Measurements from ENCODE around the gene OR4L1. TPM values are rescaled to one million over a fixed set of nuclear protein-coding genes. Genes with fewer than 3 reads are reported as not detected.

OR4L1 gene
- not detected in 2 replicates for total RNA-seq (2021)
- long read RNA-seq = 0 reads

- H3K9me3 ChIP-seq (ENCODE audit: control insufficient read depth, low read depth, low read length) = peaks cover 78% of the 10 kb centered on the region
- H3K36me3 Mint-ChIP-seq (ENCODE audit: insufficient read depth in 1 of 3, low read depth in 3 of 3) = peaks cover 0 to 13% (median 5%) of the 10 kb centered on the region in 3 experiments; a peak in 4 of 7 replicates
- WGBS (ENCODE audit: extremely low coverage, insufficient read length, low lambda C conversion rate) = no CpG with 5 or more reads among the region's 2 CpGs
These were observed at the start of gene OR4L1 for GRCh38 chr14:20059745-20060144. Gene OR4L1, plus strand, starts transcription at chr14:20060045. Its CDS starts 0 bp downstream, at chr14:20060045.

More at GRCh38 chr14:20059745-20060144, at the start of gene OR4L1:
- Histone ChIP-seq H4K5ac (ENCODE audit: insufficient read length, low read depth, low read length) (no peak within 1 kb of the TSS), H2BK20ac (ENCODE audit: low read depth, low read length, poor library complexity, severe bottlenecking) (no peak within 1 kb of the TSS), H3K27me3 (ENCODE audit: insufficient read depth, low read length) (no peaks in the 10 kb centered on the region), H2BK120ac (ENCODE audit: low read depth, low read length, poor library complexity, severe bottlenecking) (no peak within 1 kb of the TSS), H3K23me2 (ENCODE audit: insufficient read length, low read depth, low read length, poor library complexity, severe bottlenecking) (no peaks in the 10 kb centered on the region), H3K4me2 (ENCODE audit: insufficient read depth, insufficient read length, low read length) (no peak within 1 kb of the TSS), H4K20me1 (ENCODE audit: control insufficient read depth, insufficient read depth, insufficient read length) (no peaks in the 10 kb centered on the region), H3K27ac (ENCODE audit: insufficient read length, low read depth, low read length) (no peak within 1 kb of the TSS), H3K79me1 (ENCODE audit: insufficient read depth, low read depth, low read length, poor library complexity, severe bottlenecking) (no peaks in the 10 kb centered on the region), H2BK15ac (ENCODE audit: low read depth, low read length) (no peak within 1 kb of the TSS), H3K56ac (ENCODE audit: insufficient read length, low read depth, low read length) (no peak within 1 kb of the TSS), H4K91ac (ENCODE audit: insufficient read length, low read depth, low read length) (no peak within 1 kb of the TSS), H3K4ac (ENCODE audit: low read depth, low read length) (no peak within 1 kb of the TSS), H3T11ph (ENCODE audit: low read length) (no peak within 1 kb of the TSS), H3K9ac (ENCODE audit: extremely low read depth, insufficient read length, low read length) (no peak within 1 kb of the TSS), H3K23ac (ENCODE audit: insufficient read length, low read depth, low read length) (no peak within 1 kb of the TSS), H3K79me2 (ENCODE audit: insufficient read depth, low read length) (no peaks in the 10 kb centered on the region), H4K8ac (replicated peaks; ENCODE audit: insufficient read length, low read depth, low read length) (no peak within 1 kb of the TSS), H3K18ac (ENCODE audit: insufficient read length, low read depth, low read length) (no peak within 1 kb of the TSS), H2AK5ac (ENCODE audit: insufficient read length, low read length) (no peak within 1 kb of the TSS), H2AFZ (ENCODE audit: low read length) (no peak within 1 kb of the TSS), H3K4me1 (ENCODE audit: insufficient read depth, low read length) (no peaks in the 10 kb centered on the region), H2BK5ac (ENCODE audit: insufficient read length, low read length) (no peak within 1 kb of the TSS), H2BK12ac (ENCODE audit: insufficient read length, low read depth, low read length) (no peak within 1 kb of the TSS), H3K14ac (ENCODE audit: insufficient read depth, low read length) (no peak within 1 kb of the TSS)
- peaks cover 84 to 85% of the 10 kb centered on the region in 2 experiments for H3K9me3 Mint-ChIP-seq
- DNase-seq = no peak
- H3K4me1 Mint-ChIP-seq = no peaks in the 10 kb centered on the region
- H3K4me3 Mint-ChIP-seq = no peak within 1 kb of the TSS; a peak in 1 of 5 replicates
- H3K27ac Mint-ChIP-seq = no peak within 1 kb of the TSS
- no peak for TF ChIP-seq CTCF (conservative IDR thresholded peaks at IDR 0.05)
- H3K27me3 Mint-ChIP-seq (ENCODE audit: low read depth) = no peaks in the 10 kb centered on the region; the same call in 1 of the 2 replicates

Data from H9 (cell line).